COR-L47 (cell line): ENCODE measurements around the gene NMUR2.

ENCODE experiments used
- DNase-seq: peaks from one replicate; lab custom pipeline; 2025; lab: John Stamatoyannopoulos, UW

NMUR2 gene

GRCh38 chr5:152369298-152369697, 35.8 kb downstream of the NMUR2 start:
- no peak for DNase-seq

DNA sequence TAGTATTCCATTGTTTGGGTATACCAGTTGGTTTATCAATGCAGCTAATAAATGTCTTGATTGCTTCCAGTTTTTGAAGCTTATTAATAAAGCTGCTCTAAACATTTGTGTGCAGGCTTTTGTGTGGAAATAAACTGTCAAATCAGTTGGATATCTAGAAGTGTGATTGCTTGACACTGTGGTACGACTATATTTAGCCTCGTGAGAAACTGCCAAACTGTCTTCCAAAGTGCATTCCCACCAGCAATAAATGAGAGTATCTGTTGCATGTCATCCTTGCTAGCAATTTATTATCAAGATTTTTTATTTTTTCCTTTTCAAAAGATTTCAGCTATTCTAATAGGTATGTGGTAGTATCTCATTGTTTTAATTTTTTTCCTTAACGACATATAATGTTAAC, 37.5 kb downstream of the NMUR2 start:
- DNase-seq: no peak

GRCh38 chr5:152366716-152367115, 38.4 kb downstream of the NMUR2 start:
- DNase-seq: no peak

- DNase-seq: no peak
Observed at GRCh38 chr5:152364899-152365298, 40.2 kb downstream of the NMUR2 start.

DNA sequence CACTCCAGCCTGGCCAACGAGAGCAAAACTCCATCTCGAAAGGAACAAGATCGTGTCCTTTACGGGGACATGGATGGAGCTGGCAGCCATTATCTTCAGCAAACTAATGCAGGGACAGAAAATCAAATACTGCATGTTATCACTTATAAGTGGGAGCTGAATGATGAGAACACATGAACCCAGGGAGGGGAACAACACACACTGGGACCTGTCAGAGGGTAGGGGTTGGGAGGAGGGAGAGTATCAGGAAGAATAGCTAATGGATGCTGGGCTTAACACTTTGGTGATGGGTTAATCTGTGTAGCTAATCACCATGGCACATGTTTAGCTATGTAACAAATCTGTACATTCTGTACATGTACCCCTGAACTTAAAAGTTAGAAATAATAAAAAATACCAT, 40.9 kb downstream of the NMUR2 start:
- DNase-seq: no peak

GRCh38 chr5:152358861-152359568, 46.1 kb downstream of the NMUR2 start:
- DNase-seq: no peak

DNA sequence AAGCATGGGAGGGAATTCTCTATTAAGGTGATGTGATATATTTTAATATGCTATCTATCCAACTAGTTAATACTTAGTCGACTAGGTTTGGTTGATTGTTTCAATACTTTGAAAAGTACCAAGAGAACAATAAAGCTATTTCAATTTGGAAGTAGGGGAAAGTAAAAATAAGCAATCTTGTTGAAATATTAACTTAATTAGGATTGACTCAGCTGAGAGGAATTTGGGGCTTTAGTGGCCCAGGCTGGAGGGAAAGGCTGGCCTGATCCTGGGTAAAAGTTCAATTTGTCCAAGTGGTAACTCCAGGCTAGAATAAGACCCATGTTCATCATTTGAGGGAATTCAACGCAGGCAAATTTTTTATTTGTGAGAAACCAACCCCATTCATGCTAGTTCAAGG, 48.6 kb downstream of the NMUR2 start:
- no peak for DNase-seq

DNA sequence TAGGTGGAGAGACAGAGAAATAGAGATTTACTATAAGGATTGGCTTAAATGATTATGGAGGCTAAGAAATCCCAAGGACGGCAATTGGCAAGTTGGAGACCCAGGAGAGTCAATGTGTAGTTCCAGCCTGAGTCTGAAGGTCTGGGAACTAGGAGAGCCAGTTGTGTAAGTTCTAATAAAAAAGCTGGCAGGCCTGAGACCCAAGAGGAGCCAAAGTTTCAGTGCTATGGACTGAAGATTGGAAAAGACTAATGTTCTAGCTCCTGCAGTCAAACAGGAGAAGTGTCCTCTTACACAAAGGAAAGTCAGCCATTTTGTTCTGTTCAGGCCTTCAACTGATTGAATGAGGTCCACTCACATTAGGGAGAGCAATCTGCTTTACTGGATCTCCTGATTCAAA, 50.0 kb downstream of the NMUR2 start:
- no peak for DNase-seq

GRCh38 chr5:152353001-152353400, 52.1 kb downstream of the NMUR2 start:
- DNase-seq: no peak

DNA sequence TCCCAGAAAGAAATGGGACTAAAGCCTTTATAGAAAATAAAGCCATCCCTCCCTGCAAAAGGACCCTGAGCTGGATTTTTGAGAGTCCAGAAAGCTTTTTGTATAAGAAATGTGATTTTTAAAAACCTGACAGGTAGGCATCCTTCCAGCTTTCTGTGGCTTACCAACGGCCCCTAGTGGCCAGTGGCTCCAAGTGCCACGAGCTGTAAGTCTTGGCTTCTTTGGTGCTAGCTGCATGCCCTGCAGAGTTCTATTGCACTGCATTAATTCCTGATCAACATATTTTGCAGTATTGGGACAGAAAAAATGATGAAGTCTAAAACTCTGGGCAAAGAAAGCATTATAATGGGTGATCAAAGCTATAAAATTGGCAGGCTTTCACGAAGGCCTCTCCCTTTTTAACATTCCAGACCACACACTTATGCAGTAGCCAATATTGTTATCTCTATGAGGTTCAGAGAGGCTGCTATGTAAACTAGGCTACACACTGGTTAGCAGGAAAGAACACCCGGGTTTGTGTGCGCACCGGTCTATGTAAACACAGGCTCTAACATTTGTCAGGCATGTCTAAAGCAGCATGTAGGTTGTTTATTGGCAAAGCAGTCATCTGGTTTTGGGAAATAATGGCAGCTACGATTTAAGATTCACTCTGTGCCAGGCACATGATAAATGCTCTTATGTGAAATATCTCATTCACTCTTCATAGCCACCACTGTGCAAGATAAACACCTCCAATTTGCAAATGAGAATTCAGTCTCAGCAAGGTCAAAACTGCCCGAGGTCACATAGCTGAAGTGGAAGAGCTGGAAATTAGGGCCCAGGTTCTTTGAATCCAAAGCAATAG, 55.2 kb downstream of the NMUR2 start:
- DNase-seq: peak; percentile 39
